Embryonic facial prominence (tissue), 1 donor: ENCODE data around the gene NPAS2.

Source experiments
- DNase-seq: peaks from one replicate; pipeline ENCODE4 v3.0.0-alpha.2; 2016; ENCODE audit errors: extremely low spot score

NPAS2 gene, protein sequence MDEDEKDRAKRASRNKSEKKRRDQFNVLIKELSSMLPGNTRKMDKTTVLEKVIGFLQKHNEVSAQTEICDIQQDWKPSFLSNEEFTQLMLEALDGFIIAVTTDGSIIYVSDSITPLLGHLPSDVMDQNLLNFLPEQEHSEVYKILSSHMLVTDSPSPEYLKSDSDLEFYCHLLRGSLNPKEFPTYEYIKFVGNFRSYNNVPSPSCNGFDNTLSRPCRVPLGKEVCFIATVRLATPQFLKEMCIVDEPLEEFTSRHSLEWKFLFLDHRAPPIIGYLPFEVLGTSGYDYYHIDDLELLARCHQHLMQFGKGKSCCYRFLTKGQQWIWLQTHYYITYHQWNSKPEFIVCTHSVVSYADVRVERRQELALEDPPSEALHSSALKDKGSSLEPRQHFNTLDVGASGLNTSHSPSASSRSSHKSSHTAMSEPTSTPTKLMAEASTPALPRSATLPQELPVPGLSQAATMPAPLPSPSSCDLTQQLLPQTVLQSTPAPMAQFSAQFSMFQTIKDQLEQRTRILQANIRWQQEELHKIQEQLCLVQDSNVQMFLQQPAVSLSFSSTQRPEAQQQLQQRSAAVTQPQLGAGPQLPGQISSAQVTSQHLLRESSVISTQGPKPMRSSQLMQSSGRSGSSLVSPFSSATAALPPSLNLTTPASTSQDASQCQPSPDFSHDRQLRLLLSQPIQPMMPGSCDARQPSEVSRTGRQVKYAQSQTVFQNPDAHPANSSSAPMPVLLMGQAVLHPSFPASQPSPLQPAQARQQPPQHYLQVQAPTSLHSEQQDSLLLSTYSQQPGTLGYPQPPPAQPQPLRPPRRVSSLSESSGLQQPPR

DNA sequence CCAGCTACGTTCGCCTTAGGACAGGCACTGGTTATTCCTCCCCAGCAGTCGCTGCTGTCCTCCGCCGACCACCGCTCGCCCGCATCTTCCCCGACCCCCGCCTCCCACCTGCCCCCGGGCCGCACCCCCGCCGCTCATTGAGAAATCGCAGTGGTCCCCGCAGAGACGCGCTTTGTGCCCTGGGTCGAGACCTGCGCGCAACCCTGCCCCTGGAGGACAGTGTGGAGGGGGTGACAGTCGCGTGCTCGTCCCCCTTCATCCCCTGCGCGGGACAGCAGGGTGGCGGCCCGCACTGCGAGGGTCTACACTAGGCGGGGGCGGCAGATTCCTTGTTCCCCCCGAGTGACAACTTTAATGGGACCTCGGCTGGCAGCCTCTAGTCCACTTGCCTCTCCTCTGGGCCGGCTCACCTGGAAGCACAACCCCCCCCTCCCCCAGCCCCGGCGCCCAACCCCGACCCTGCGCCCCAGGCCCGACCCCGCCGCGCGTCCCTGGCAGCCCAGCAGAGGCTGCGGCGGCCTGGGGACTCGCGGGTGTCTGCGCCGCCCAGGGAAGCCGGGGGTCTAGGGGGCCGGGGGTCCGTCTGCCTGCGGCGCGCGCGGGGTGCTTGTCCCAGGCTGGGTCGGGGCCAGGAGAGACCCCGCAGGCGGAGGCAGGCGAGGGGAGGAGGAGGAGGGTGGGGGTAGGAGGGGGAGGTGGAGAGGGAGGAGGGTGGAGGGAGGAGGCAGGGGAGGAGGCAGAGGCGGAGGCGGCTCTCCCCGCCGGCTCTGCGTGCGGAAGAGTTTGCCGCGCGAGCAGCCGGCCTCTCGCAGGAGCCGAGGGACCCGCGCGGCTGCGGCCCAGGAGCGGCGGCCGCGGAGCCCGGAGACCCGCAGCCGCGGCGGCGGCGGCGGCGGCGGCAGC lies at the start of gene NPAS2:
NPAS2 (plus strand) TSS at position 770 of the 903 bp plus-strand sequence. CDS start 84,616 bp downstream, outside the sequence.
- DNase-seq = peak; percentile 52

DNA sequence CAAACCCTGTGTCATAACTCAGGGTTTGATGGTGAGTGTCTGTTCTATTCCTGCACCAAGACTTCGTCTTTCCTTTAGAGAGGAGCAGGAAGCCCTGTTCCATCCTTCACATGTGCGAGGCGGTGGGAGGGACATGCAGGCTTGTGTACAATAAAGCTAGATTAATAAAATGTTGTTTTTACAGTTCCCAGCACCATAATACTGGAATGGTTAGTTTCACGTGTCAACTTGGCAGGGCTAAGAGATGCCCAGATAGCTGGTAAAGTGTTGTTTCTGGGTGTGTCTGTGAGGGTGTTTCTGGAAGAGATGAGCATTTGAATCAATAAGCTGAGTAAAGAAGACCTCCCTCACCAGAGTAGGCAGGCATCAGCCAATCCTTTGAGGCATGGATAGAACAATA lies 48.8 kb upstream of the NPAS2 start:
- no peak for DNase-seq

DNA sequence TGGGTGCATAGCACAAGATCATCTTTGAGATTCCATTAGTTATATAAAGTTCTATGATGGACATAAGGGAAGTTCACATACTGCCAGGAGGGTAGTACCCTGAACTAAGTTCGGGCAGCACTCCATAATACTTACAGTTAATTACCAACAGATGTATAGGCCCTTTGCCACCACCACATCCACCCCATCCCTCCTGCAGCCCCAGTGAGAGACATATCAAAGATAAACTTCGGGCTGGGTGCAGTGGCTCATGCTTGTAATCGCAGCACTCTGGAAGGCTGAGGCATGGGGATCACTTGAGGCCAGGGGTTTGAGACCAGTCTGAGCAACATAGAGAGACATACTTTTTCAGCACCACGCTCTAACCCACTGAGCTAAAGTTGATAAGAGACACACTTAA lies 46.4 kb upstream of the NPAS2 start:
- DNase-seq = no peak

DNA sequence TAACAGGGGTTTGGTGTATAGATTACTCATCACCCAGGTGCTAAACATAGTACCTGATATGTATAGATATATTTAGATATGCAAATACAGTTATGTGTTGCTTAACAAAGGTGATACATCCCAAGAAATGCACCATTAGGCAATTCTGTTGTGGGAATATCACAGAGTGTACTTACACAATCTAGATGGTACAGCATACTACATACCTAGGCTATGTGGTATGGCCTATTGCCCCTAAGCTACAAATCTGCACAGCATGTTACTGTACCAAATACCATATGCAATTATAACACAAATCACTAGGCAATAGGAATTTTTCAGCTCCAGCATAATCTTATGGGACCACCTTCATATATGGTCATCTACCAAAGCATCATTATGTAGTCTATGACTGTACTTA lies 43.5 kb upstream of the NPAS2 start:
- DNase-seq = no peak

DNA sequence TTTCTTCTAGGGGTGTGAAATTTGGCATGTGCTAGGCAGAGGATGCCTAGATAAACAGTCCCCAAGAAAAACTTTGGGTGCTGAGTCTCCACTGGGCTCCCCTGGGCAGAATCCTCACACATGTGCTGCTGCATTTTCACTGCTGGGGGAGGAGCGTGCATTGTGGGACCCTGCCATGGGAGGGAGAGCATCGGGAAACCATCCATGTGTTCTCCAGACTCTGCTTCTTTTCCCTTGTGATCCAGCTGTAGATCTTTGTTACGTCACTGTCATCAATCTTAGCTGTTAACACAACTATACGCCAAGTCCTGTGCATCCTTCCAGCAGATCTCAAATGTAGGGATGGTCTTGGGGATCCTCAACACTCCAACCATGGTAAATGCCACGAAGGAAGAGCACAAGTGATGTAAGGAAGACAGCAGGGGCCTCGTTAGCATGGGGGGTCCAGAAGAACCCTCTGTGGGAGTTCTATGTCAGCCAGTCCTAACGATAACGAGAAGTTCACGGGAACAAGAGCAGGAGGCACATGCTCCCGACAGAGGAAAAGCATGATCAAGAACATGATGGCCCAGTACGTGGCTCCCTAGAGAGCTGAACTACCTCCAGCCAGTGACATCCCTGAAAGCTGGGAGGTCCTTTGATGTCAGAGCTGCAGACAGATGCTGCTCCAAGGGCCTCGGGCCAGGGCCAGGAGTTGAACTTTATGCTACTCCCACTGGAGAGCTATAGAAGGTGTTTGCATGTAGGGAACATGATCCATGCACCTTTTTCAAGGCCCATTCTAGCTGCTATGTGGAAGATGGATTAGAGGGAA lies 41.1 kb upstream of the NPAS2 start:
- no peak for DNase-seq

DNA sequence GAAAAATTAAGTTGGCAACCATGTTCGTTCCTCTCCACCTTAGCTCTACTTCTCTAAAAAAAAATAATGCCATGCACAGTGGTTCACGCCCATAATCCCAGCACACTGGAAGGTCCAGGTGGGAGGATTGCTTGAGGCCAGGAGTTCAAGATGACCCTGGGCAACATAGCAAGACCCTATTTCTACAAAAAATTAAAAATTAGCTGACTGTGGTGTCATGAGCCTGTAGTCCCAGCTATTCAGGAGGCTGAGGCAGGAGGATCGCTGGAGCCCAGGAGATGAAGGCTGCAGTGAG lies 40.1 kb upstream of the NPAS2 start:
- no peak for DNase-seq

DNA sequence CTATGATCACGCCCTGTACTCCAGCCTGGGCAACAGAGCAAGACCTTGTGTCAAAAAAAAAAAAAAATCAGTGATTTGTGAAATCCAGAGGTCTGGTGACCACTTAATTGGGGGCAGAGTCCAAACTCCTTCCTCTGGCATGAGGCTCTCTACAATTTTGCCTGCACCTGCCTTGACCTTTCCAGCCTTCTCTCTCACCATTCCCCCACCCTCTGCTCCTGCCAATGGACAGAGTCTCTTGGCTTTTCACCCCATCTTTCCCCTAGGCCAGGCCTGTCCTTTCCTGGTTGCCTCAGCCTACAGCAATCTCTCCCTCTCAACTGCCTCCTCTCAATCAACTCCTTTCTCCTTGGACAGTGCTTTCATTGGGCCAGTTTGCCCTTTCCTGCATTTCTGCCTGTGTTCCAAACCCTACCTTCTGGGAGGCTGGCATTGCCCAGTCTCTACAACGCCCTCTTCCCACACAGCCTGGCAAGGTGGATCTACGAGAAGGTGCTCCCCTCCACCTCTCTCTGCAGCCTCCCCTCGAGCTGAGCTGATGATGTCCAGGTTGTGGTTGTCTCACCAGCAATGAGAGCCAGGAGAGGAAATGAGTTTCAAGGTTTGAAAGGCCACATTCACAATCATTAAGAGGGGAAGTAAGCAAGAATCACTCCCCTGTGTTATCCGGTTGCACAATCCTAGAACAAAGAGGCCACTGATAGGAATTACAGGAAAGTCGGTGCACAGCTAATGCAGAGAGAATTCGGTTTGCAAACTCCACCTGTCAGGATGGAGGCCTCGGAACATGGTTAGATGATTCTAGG lies 39.5 kb upstream of the NPAS2 start:
- DNase-seq = no peak

DNA sequence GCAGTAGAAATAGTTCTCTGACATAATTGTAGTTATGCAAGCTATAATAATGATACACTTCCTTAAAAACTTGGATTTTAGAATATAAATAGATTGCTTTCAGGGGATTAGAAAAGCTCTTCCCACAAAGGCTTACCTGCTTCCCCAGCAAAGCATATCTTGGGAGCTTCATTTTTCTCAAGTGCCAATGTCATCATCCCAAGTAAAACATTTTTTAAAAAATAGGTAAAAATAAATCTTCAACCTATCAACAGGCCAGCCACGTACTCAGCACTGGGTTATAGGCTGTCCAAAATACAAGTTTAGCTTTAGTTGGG lies 39.0 kb upstream of the NPAS2 start:
- DNase-seq = no peak

DNA sequence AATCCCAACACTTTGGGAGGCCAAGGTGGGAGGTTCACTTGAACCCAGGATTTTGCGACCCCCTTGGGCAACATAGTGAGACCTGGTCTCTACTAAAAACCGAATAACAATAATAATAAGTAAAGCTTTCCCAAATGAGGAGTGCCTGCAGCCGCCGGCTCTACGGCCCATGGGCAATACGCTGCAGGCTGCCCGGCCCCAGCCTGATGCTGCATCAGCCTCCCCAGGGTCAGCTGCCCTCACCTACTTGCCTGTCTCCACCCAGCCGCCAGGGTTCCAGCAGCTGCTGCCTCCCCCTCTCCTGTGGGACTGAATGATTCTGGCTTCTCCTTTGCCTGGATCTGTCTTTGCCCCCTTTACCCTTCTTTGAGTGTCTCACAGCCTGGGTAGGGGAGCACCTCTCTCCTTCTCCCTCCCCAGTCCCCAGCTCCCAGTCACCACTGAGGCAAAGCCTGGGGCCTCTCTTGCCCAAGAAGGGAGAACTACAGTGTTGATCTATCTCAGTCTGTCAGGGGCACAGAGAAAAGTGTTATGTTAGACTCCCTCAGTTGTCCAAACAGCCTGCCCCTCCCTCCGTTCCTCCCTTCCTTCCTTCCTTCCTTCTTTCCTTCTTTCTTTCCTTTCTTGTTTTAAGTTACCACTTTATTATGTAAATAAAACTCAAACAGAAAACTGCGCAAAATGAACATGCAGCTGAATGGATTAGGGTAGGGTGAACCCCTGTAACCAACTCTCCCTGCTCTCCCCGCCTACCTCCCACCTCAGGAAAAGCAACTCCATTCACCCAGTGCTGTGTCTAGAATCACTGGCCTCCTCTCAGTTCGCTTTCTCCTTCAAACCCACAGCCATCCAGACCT lies 38.2 kb upstream of the NPAS2 start:
- no peak for DNase-seq

DNA sequence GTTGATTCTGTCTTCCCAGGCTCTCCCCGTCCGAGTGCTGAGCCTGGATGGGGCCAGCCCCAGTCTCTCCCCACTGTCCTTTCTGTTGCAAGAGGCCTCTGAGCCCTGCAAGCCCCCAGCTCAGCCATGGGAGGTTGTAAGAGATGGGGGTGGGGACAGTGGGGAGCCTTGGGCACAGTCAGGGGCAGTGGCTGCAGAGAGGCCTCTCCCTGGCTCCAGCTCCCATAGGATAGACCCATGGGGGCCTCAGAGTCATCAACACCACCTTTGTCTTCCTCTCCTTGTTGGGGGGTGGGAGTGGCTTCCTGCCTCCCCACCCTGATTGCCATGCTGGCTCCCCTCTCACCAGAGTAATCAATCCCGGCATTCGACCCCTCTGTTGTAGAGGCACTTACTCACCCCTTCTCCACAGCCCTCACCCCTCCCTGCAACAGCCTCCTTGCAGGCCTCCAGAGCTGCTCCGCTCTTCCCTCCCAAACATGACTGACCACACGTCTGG lies 37.5 kb upstream of the NPAS2 start:
- no peak for DNase-seq

DNA sequence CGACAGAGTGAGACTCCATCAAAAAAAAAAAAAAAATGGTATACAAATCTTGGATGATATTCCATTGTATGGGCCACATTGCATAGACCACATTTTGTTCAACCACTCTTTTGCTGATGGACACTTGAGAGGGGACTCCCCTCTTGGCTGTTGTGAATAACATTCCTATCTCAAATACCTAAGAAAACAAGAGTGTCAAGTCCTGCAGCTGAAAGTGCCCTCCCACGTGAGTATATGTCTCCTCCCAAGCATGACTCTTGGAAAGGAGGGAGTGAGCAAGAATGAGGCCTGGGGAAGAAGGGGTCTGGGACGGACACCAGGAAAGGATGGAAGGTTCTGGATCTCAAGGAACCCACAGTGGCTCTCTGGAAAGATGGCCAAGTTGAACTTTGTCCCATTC lies 36.0 kb upstream of the NPAS2 start:
- no peak for DNase-seq

DNA sequence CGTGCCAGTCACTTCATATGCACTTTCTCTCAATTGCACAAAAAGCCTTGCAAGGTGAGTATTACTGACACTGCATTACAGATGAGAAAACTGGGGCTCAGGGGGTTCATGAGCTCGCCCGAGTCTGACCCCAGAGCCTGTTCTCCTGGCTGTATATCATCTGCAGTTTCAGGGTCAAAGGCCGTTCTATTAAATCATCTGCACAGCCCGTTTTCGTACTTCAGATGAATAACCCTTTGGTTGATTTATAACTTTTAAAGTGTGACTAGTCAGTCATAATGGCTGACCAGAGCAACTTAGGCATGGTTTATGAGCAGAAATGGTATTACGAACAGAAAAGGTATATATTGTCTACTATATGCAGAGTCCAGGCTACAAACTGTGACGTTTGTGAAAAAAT lies 35.3 kb upstream of the NPAS2 start:
- no peak for DNase-seq

DNA sequence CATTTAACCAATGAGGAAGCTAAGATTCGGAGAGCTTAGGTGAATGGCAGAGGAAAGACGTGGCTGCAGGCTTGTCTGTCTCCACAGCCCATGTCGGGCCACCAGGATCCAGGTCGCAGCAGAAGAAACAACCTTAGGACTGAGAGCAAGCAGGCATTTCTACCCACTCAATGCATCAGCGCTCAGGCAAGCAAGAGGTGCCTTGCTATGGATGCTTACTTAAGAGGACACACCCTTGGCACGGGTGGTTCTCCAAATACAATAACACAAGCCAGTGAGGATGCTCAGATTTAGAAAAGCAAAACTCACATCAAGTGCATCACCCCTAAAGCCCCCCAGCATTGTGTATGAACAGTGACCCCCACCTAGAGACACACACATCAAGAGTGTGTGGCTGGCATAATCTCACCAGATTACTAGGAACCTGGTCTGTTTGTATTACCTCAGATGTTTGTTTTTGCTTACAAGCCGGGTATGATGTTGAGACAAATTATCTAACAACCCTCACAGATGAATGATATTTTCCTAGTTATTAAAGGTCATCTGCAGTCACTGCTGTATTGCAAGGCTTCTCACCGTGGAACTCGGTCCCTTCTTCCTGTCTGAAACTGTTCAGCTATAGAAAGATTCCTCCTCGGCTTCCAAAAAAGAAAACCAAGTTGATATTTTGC lies 34.2 kb upstream of the NPAS2 start:
- no peak for DNase-seq

DNA sequence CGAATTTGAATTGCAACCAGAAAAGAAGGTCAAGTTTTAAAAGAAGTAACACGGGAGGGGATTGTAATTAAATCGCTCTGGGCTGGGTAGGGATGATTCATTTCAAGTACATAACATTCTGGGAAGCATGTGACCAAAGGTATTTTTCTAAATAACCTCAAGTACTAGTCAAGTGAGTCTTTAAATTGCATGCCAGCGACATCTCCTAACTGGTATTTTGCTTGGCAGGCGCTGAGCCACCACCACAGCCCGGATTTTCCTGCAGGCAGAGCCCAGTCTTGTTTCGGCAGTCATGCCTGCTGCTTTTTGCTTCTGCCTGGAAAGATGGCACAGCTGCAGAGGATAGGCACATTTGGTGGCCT lies 33.7 kb upstream of the NPAS2 start:
- no peak for DNase-seq

DNA sequence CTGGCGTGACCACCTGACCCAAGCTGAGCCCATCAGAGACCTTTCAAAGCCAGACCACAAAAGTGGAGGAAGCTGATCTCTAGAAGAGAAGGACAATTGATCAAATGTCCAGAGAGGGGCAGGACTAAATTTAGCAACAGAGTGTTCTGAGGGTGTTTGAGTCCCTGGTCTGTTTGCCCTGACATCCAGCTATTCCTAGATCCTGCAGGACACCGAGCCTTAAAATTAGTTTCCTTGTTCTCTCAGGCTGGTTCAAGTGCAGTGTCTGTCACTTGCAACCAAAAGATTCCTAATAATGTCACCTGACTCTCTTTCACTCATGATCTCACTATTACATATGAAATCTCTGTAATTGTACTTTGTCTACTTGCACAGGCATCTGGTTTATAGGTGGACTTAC lies 33.0 kb upstream of the NPAS2 start:
- no peak for DNase-seq

DNA sequence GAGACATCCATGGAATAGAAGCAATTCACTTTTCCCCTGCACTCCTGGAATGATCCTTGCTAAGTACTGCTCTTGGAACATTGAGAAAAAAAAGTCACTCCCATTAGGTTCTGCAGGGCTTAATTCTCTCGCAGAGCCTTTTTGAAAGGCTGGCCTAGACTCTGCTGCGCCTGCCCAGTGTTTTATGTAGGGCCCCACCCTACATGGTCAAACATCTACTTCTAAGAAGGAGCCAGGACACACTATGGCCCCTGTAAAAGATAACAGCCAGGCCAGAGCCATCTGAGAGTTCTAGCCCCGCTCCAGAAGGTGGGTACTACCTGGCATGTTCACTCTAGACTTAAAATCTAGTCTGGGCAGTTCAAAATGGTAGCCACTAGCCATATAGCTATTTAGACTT lies 30.6 kb upstream of the NPAS2 start:
- no peak for DNase-seq

DNA sequence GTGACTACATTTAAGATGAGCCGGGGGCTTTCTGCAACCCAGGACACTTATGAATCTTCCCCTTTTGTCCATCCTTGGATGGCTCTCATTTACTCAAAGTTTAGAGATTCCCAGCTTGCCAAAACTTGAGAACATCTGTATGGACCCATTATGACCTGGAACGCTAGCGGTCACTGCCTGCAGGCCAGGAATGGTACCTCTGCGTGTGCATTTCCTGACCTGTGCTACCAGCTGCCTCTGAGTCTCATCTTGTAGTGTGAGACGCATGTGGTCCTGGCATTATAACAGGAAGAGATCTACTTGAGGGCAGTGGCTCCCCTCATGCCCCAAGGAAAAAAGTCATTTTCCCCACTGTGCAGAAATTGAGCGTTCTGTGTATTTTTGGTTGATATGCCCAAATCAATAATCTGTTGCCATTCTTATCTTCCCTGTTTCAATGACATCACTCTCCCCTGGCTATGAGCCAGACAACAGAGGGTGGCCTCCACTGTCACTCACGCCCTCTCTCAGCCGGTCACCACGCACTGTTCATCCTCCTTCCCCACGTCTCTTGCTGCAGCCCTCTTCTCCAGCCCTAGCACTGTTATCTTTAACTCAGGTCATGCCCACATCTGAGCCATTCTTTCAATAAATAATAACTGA lies 28.5 kb upstream of the NPAS2 start:
- no peak for DNase-seq

DNA sequence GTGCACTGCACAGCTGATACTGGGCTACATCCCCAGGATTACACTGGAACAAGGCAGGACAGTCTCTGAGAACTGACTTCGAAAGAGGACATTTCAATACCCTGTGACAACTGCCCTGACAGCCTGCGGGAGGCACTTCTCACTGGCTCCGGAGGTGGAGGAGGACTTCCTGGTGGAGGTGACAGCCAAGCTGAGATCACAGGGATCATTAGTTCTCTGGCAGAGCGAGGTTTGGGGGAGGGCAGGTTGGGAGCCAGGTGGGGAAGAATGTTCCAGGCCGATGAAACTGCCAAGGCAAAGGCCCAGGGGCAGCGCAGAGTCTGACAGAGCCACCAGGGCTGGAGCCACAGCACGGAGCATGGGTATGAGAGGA lies 28.0 kb upstream of the NPAS2 start:
- DNase-seq = no peak

DNA sequence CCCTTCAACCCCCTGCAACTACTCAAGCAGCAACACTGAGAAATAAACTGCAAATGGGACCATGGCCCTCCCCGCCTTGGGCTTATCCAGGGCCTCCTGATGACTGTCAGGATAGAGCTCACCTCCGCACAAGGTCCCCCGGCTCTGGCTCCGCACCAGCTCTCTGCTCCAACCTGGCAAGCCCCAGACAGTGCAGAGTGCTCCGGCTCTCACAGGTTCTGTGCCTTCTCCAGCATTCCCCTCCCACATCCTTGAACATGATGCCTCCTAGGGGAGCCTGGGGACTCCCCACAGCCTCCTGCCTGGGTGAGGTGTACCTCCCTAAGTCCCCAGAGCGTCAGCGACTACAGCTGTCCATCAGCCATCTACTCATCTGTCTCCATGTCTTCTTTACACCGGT lies 26.7 kb upstream of the NPAS2 start:
- no peak for DNase-seq
